Measurements from ENCODE around the gene RAB4A.
"Not testable (repeated sequence)": the region's sequence is repeated elsewhere in the genome, so short reads cannot be mapped to it uniquely, and the experiment has no call there.

RAB4A gene

GRCh38 chr1:229288516-229288915, 17.6 kb downstream of the RAB4A start:
- DNase-seq (ENCODE audit: extremely low spot score): no peak
- ChIA-PET CTCF (no interaction called here), POLR2A (no interaction called here)
- TF ChIP-seq ZNF384 (IDR thresholded peaks at IDR 0.05): no peak
- TF ChIP-seq ARNT (IDR thresholded peaks at IDR 0.05): no peak
- no peak for TF ChIP-seq FOXM1 (IDR thresholded peaks at IDR 0.05; ENCODE audit: borderline replicate concordance)
- TF ChIP-seq ELF4 (IDR thresholded peaks at IDR 0.05): no peak
- TF ChIP-seq BHLHE40 (IDR thresholded peaks at IDR 0.05; ENCODE audit: borderline replicate concordance): no peak
- TF ChIP-seq L3MBTL2 (conservative IDR thresholded peaks at IDR 0.05): no peak
- no peak for TF ChIP-seq NFRKB (IDR thresholded peaks at IDR 0.05)
- TF ChIP-seq CTBP1 (IDR thresholded peaks at IDR 0.05; ENCODE audit: borderline replicate concordance): no peak
- no peak for TF ChIP-seq SUZ12 (IDR thresholded peaks at IDR 0.05)
- TF ChIP-seq PKNOX1 (IDR thresholded peaks at IDR 0.05): no peak
- no peak for TF ChIP-seq HDGF (IDR thresholded peaks at IDR 0.05; ENCODE audit: borderline replicate concordance)
- TF ChIP-seq FOXK2 (IDR thresholded peaks at IDR 0.05): no peak
- TF ChIP-seq SP1 (IDR thresholded peaks at IDR 0.05): no peak
- TF ChIP-seq TARDBP (IDR thresholded peaks at IDR 0.05): no peak
- no peak for TF ChIP-seq FOXA1 (IDR thresholded peaks at IDR 0.05)
- TF ChIP-seq LEF1 (IDR thresholded peaks at IDR 0.05; ENCODE audit: borderline replicate concordance): no peak

- POLR2A ChIA-PET; CTCF ChIA-PET; DNase-seq (ENCODE audit: extremely low spot score): not testable (repeated sequence)
Measured at GRCh38 chr1:229291686-229292085, 20.8 kb downstream of the RAB4A start.

- ChIA-PET CTCF (no interaction called here), POLR2A (no interaction called here)
- no peak for DNase-seq (ENCODE audit: extremely low spot score)
- no peak for TF ChIP-seq LEF1 (IDR thresholded peaks at IDR 0.05; ENCODE audit: borderline replicate concordance)
Measured at GRCh38 chr1:229293528-229294204, 22.8 kb downstream of the RAB4A start.

- DNase-seq (ENCODE audit: extremely low spot score): no peak
- ChIA-PET POLR2A (no interaction called here), CTCF (no interaction called here)
- no peak for TF ChIP-seq ZNF384 (IDR thresholded peaks at IDR 0.05)
- no peak for TF ChIP-seq TARDBP (IDR thresholded peaks at IDR 0.05)
- no peak for TF ChIP-seq NFRKB (IDR thresholded peaks at IDR 0.05)
- TF ChIP-seq FOXA1 (IDR thresholded peaks at IDR 0.05): no peak
Measured at GRCh38 chr1:229295745-229296144, 24.8 kb downstream of the RAB4A start.

GRCh38 chr1:229296541-229296941, 25.6 kb downstream of the RAB4A start:
- ChIA-PET CTCF (no interaction called here), POLR2A (no interaction called here)
- DNase-seq (ENCODE audit: extremely low spot score): no peak
- TF ChIP-seq NFRKB (IDR thresholded peaks at IDR 0.05) (no peak), FOXA1 (IDR thresholded peaks at IDR 0.05) (no peak)

GRCh38 chr1:229297746-229298145, 26.8 kb downstream of the RAB4A start:
- no peak for DNase-seq (ENCODE audit: extremely low spot score)
- ChIA-PET POLR2A (no interaction called here), CTCF (no interaction called here)
- TF ChIP-seq FOXK2 (IDR thresholded peaks at IDR 0.05): no peak
- no peak for TF ChIP-seq ARNT (IDR thresholded peaks at IDR 0.05)
- no peak for TF ChIP-seq L3MBTL2 (conservative IDR thresholded peaks at IDR 0.05)
- no peak for TF ChIP-seq CTBP1 (IDR thresholded peaks at IDR 0.05; ENCODE audit: borderline replicate concordance)
- no peak for TF ChIP-seq NFRKB (IDR thresholded peaks at IDR 0.05)

GRCh38 chr1:229298420-229298819, 27.5 kb downstream of the RAB4A start:
- no peak for TF ChIP-seq NFRKB (IDR thresholded peaks at IDR 0.05)
- no peak for TF ChIP-seq TARDBP (IDR thresholded peaks at IDR 0.05)
- no peak for TF ChIP-seq ZNF384 (IDR thresholded peaks at IDR 0.05)
- TF ChIP-seq ELF4 (IDR thresholded peaks at IDR 0.05): no peak
- TF ChIP-seq HDGF (IDR thresholded peaks at IDR 0.05; ENCODE audit: borderline replicate concordance): no peak
- no peak for TF ChIP-seq FOXA1 (IDR thresholded peaks at IDR 0.05)
- ChIA-PET CTCF (interaction anchor here (0.6 kb wide), 1 partner anchor 10 kb away, joined by 3 read pairs; no protein-coding TSS in a partner anchor), POLR2A (no interaction called here)
- no peak for DNase-seq (ENCODE audit: extremely low spot score)

GRCh38 chr1:229298887-229299503, 28.1 kb downstream of the RAB4A start:
- POLR2A ChIA-PET: no interaction called here
- CTCF ChIA-PET: interaction anchor here (0.6 kb wide), 1 partner anchor 10 kb away, joined by 3 read pairs; no protein-coding TSS in a partner anchor
- DNase-seq (ENCODE audit: extremely low spot score): no peak
- TF ChIP-seq HDGF (IDR thresholded peaks at IDR 0.05; ENCODE audit: borderline replicate concordance) (no peak), LEF1 (IDR thresholded peaks at IDR 0.05; ENCODE audit: borderline replicate concordance) (no peak)

- TF ChIP-seq ELF4 (IDR thresholded peaks at IDR 0.05) (no peak), FOXA1 (IDR thresholded peaks at IDR 0.05) (no peak), ZNF384 (IDR thresholded peaks at IDR 0.05) (no peak)
- DNase-seq (ENCODE audit: extremely low spot score): no peak
- ChIA-PET CTCF (no interaction called here), POLR2A (no interaction called here)
Measured at GRCh38 chr1:229300099-229300757, 29.3 kb downstream of the RAB4A start.

Measured in HEK293T (cell line).